ENCODE results near the gene ZNF74.
A peak's percentile ranks its signal among the peaks of the same experiment; 100 is the strongest.
"Not testable (repeated sequence)": the region's sequence is repeated elsewhere in the genome, so short reads cannot be mapped to it uniquely, and the experiment has no call there.

Gene ZNF74

DNA sequence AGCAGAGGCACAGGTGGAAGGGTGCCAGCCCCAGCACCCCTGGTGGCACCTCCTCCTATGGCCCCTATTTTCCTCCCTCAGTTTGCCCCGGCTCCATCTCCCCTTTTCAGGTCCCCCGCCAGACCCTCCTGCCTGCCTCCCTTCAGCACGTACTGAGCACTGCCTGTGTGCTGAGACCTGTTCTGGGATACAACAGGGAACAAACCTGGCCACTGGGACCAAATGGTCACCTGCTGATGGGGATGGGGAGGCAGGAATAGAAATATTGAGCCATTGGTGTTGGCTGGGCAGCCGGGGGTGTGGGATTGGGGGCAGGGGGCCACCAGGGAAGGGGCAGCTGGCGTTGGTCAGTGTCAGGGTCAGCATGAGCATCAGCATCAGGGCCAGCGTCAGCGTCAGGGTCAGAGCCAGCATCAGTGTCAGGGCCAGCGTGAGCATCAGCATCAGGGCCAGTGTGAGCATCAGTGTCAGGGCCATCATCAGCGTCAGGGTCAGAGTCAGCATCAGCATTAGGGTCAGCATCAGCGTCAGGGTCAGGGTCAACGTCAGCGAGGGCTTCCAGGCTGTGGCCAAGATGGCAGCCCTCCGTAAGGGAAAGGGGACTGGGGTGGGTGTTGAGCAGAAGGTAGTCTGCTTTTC, 7.5 kb downstream of the ZNF74 start:
- DNase-seq = no peak

DNA sequence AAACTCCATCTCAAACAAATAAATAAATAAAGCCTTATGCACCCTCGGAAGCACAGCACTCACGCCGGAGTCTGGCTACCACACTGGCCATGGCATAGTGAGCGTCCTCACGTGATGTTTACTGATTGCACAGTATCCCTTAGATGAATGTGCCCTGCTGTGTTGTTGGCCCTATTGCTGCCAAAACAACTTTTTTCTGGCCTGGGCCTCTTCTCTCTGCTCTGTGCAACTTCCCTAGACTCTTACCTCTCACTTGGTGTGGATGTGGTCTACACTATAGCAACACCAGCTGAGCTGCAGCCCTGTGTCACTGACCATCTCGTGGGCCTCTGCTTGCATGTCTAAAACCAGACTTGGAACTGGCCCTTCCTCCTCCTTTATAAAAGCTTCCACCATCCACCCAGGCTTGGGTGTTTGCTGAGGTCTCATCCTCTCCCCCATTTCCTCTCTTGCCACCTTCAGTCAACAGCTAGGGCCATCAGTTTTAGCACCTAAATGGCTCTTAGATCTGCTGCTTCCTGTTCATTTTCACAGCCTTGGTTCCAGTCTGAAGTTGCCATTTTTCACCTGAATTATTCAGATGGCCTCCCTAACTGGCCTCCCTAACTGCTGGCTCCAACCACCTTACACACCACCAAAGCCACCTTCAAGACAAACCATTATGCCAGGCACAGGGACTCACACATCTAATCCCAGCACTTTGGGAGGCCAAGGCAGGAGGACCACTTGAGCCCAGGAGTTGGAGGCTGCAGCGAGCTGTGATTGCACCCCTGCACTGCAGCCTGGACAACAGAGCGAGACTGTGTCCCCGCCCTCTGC, 9.2 kb downstream of the ZNF74 start:
- DNase-seq = no peak

DNA sequence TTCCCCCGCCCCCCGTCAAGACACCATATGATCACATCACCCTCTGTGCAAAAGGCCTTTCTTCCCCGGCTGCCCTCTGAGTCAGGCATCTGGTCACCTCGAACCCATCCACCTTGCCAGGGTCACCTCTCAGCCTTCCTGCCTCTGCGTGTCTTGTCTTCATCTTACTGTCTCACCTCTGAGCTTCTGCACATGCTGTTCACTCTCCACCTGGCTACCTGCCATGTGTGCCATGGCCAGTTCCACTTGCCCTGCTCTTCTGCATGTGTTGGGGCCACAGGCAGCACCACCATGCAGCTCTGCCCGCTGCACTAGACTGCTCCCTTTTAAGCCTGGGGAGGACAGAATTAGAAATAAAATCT, 9.8 kb downstream of the ZNF74 start:
- no peak for DNase-seq

DNA sequence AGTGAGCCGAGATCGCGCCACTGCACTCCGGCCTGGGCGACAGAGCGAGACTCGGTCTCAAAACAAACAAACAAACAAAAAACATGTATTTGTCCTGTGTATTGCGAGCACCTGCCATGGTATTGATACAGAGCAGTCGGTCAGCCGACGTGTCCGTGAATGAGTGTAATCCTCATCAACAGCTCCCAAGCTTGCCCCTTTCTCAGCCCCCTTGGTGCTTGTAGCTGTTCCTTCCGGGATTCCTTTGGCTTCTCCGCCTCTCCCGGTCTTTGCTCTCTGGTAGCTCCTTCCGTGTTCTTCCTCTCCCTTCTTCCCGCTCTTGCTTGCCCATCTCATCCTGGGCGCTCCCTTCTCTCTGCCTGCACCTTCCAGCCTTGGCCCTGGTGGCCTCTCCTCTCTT, 10.9 kb downstream of the ZNF74 start:
- DNase-seq = no peak

DNA sequence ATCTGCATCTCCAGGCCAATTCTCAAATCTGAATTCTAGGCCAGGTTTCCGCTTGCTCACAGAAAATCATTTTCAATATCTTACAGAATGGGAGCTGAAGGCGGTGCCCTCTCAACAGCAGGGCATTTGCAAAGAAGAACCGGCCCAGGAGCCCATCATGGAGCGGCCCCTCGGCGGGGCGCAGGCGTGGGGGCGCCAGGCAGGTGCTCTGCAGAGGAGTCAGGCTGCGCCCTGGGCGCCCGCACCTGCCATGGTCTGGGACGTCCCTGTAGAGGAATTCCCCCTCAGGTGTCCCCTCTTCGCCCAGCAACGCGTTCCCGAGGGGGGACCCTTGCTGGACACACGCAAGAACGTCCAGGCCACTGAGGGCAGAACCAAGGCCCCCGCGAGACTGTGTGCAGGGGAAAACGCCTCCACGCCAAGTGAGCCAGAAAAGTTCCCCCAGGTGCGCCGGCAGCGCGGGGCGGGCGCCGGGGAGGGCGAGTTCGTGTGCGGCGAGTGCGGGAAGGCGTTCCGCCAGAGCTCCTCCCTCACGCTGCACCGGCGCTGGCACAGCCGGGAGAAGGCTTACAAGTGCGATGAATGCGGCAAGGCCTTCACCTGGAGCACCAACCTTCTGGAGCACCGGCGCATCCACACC, 11.5 kb downstream of the ZNF74 start:
- no peak for DNase-seq

DNA sequence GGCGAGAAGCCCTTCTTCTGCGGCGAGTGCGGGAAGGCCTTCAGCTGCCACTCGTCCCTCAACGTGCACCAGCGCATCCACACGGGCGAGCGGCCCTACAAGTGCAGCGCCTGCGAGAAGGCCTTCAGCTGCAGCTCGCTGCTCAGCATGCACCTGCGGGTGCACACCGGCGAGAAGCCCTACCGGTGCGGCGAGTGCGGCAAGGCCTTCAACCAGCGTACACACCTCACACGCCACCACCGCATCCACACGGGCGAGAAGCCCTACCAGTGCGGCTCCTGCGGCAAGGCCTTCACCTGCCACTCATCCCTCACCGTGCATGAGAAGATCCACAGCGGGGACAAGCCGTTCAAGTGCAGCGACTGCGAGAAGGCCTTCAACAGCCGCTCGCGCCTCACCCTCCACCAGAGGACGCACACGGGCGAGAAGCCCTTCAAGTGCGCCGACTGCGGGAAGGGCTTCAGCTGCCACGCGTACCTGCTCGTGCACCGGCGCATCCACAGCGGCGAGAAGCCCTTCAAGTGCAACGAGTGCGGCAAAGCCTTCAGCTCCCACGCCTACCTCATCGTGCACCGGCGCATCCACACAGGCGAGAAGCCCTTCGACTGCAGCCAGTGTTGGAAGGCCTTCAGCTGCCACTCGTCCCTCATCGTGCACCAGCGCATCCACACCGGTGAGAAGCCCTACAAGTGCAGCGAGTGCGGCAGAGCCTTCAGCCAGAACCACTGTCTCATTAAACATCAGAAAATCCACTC, 12.2 kb downstream of the ZNF74 start:
- DNase-seq = no peak

GRCh38 chr22:20406686-20407408, 12.9 kb downstream of the ZNF74 start:
- no peak for DNase-seq

- DNase-seq = no peak
Observed at GRCh38 chr22:20407829-20408228, 13.9 kb downstream of the ZNF74 start.

- no peak for DNase-seq
Observed at GRCh38 chr22:20408891-20409290, 14.9 kb downstream of the ZNF74 start.

DNA sequence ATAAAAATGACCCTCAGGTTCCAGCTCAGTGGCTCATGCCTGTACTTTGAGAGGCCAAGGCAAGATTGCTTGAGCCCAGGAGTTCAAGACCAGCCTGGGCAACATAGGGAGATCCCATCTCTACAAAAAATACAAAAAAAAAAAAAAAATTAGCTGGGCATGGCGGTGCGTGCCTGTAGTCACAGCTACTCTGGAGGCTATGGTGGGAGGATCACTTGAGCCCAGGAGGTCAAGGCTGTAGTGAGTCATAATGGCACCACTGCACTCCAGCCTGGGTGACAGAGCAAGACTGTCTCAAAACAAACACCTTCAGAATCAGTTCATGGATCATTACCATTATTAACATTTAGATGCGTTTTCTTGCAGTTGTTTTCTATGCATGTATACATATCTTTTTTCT, 15.4 kb downstream of the ZNF74 start:
- not testable (repeated sequence) for DNase-seq

DNA sequence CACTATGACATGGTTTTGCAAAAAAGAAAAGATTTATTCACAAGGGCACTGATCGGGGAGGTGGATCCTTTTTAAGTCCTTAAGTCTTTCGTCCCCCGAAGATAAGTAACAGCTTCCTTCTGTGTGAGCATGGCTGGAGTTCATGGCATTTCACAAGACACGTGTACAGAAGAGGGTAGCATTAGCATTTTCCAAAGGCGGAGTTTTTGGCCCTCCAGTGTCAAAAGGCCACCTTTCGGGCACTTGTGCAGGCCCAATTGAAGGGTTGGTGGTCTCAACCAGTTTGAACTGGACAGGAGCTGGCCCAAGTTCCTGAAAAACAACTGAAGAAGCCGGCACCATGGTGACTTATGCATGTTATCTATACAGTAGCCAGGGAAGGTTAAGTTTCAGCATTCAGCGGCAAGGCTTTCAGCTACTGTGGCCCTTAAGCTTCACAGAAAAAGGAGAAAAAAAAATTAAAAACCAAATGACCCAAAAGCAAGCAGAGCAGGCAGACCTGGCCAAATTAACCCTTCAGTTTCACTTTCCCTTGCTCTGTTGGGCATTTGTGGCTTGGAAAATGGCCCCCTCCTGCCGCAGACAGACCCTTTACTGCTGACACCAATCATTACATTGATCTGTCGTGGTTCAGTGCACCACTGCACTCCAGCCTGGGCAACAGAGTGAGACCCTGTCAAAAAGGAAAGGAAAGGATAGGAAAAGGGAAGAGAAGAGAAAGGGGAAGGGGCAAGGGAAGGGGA, 18.7 kb downstream of the ZNF74 start:
- DNase-seq = no peak

DNA sequence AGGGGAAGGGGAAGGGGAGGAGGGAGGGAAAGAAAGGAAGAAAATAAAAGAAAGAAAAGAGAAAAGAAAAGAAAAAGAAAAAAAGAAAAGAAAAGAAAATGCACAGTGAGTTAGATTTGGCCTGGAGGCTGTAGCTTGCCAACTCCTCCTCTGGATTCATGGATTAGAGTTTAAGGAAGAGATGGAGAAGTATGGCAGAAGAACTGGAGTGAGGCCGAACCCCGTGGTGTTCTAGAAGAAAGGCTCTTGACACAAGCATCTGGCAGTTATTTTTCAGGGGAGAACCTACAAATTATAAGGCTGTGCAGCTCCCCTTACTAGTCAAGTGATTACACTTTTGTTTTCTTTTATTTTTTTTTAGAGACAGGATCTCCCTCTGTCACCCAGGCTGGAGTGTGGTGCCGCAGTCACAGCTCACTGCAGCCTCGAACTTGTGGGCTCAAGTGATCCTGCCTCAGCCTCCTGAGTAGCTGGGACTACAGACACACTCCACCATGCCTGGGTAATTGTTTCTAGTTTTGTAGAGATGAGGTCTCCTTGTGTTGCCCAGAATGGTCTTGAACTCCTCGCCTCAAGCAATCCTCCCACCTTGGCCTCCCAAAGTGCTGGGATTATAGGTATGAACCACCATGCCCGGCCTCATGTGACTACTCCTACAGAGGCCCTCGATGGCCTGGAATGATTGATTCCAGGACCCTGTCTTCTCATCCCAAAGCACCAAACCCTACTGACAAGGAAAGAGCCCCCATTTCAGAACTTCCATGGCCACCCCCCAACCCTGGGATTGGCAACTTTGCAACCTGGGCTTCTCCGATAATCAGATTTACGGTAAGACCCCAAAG, 19.5 kb downstream of the ZNF74 start:
- DNase-seq = no peak

GRCh38 chr22:20414059-20414440, 20.1 kb downstream of the ZNF74 start:
- no peak for DNase-seq

GRCh38 chr22:20414450-20414849, 20.5 kb downstream of the ZNF74 start:
- no peak for DNase-seq

- not testable (repeated sequence) for DNase-seq
Observed at GRCh38 chr22:20415241-20415640, 21.3 kb downstream of the ZNF74 start.

- DNase-seq = not testable (repeated sequence)
Observed at GRCh38 chr22:20415699-20416098, 21.7 kb downstream of the ZNF74 start.

- DNase-seq = peak; percentile 75
Observed at GRCh38 chr22:20418211-20418788, 24.3 kb downstream of the ZNF74 start.

- DNase-seq = no peak
Observed at GRCh38 chr22:20419664-20419951, 25.7 kb downstream of the ZNF74 start.

GRCh38 chr22:20420157-20420842, 26.3 kb downstream of the ZNF74 start:
- DNase-seq = no peak

DNA sequence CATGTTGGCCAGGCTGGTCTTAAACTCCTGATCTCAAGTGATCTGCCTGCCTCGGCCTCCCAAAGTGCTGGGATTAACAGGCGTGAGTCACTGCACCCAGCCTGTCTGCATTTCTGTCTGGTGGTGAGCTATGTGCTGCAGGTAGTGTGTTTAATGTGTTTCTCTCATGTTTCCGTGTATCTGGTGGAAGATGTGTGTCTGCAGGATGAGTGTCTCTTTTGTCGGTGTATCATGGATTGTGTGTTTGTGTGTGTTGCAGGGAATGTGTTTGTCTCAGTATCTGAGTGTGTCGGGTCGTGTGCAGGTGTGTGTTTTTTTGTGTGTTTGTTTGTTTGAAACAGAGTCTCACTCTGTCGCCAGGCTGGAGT, 27.5 kb downstream of the ZNF74 start:
- DNase-seq = no peak

Data from hippocampal formation (tissue), 2 donors.